Progenitor cell of endocrine pancreas (in vitro differentiated cells): Measurements from ENCODE around the gene PLAAT2. TPM values are rescaled to one million over a fixed set of nuclear protein-coding genes. Genes with fewer than 3 reads are reported as not detected.
A peak's percentile ranks its signal among the peaks of the same experiment; 100 is the strongest.
"Not testable (repeated sequence)": the region's sequence is repeated elsewhere in the genome, so short reads cannot be mapped to it uniquely, and the experiment has no call there.

Source experiments
- DNase-seq: peaks from one replicate; pipeline ENCODE4 v3.0.0; 2021; ENCODE audit warnings: low spot score; ENCODE audit not compliant: unreplicated experiment
- H3K27ac Mint-ChIP-seq: 2 replicates; pipeline ENCODE4 v1.8.0; 2021; ENCODE audit warnings: mild to moderate bottlenecking, moderate library complexity, mixed read lengths
- H3K27me3 Mint-ChIP-seq: 2 replicates; pipeline ENCODE4 v1.8.0; 2021; ENCODE audit warnings: mixed read lengths
- H3K36me3 Mint-ChIP-seq: 2 replicates; pipeline ENCODE4 v1.8.0; 2022; ENCODE audit warnings: mixed read lengths; ENCODE audit not compliant: insufficient read depth
- H3K4me1 Mint-ChIP-seq: 2 replicates; pipeline ENCODE4 v1.8.0; 2021; ENCODE audit warnings: low read depth, mixed read lengths
- H3K4me3 Mint-ChIP-seq: 2 replicates; pipeline ENCODE4 v1.8.0; 2021; ENCODE audit warnings: low read depth, mild to moderate bottlenecking, moderate library complexity, mixed read lengths
- H3K9me3 Mint-ChIP-seq: 2 replicates; pipeline ENCODE4 v1.8.0; 2021; ENCODE audit warnings: low read depth, mixed read lengths
- CTCF ChIP-seq: fragments of 200-600 bp; sonication (generic); IDR thresholded peaks from one replicate; pipeline ENCODE4 v1.5.0; 2021; ENCODE audit warnings: antibody characterized with exemption, mild to moderate bottlenecking; ENCODE audit not compliant: unreplicated experiment
- total RNA-seq: library from RNA; stranded (reverse); gene quantifications from 2 replicates; pipeline ENCODE4 v1.2.1, GENCODE V29; 2021

PLAAT2 gene
- total RNA-seq, 1 donor from 2014 or later, result not detected

- Mint-ChIP-seq H3K27me3 (no peaks in the 10 kb centered on the region), H3K4me3 (no peak overlapping the region), H3K27ac (no peak overlapping the region), H3K36me3 (no peaks in the 10 kb centered on the region), H3K4me1 (peaks cover 1% of the 10 kb centered on the region), H3K9me3 (no peaks in the 10 kb centered on the region)
- DNase-seq, result no peak
- TF ChIP-seq CTCF, result no peak
These were observed 15.0 kb downstream of the PLAAT2 start for GRCh38 chr11:63548178-63548577.

GRCh38 chr11:63547061-63547460 is 16.1 kb downstream of the PLAAT2 start:
- H3K36me3 Mint-ChIP-seq, result no peaks in the 10 kb centered on the region
- H3K4me1 Mint-ChIP-seq, result peaks cover 1% of the 10 kb centered on the region
- H3K27me3 Mint-ChIP-seq, result no peaks in the 10 kb centered on the region
- no peak overlapping the region for H3K4me3 Mint-ChIP-seq
- no peaks in the 10 kb centered on the region for H3K9me3 Mint-ChIP-seq
- no peak for TF ChIP-seq CTCF
- no peak for DNase-seq
- H3K27ac Mint-ChIP-seq, result peak overlapping the region; percentile 74

GRCh38 chr11:63543711-63544110 is 19.5 kb downstream of the PLAAT2 start:
- no peak for DNase-seq
- Mint-ChIP-seq H3K27me3 (no peaks in the 10 kb centered on the region), H3K27ac (no peak overlapping the region), H3K4me3 (no peak overlapping the region), H3K4me1 (peaks cover 1% of the 10 kb centered on the region), H3K36me3 (no peaks in the 10 kb centered on the region), H3K9me3 (no peaks in the 10 kb centered on the region)
- TF ChIP-seq CTCF, result no peak

GRCh38 chr11:63542506-63542905 is 20.7 kb downstream of the PLAAT2 start:
- not testable (repeated sequence) for DNase-seq, H3K27me3 Mint-ChIP-seq, H3K27ac Mint-ChIP-seq, H3K4me3 Mint-ChIP-seq, H3K4me1 Mint-ChIP-seq, H3K36me3 Mint-ChIP-seq, H3K9me3 Mint-ChIP-seq

- Mint-ChIP-seq H3K27me3 (no peaks in the 10 kb centered on the region), H3K27ac (peak overlapping the region; percentile 49), H3K4me1 (peaks cover 16% of the 10 kb centered on the region), H3K9me3 (no peaks in the 10 kb centered on the region), H3K4me3 (no peak overlapping the region), H3K36me3 (no peaks in the 10 kb centered on the region)
- TF ChIP-seq CTCF, result no peak
- no peak for DNase-seq
These were observed 25.7 kb downstream of the PLAAT2 start for GRCh38 chr11:63537293-63538101.
